Esophagus muscularis mucosa (tissue), 3 donors: Measurements from ENCODE around the gene ZNF283.

ENCODE experiments used
- POLR2A ChIP-seq: fragments of 450-650 bp; IDR thresholded peaks from one replicate; pipeline ENCODE4 v1.6.1; 2017; ENCODE audit warnings: antibody characterized with exemption, moderate library complexity, mild to moderate bottlenecking, low read depth
- TF ChIP-seq, protein P1 (sequence below), 3 experiments: fragments of 200-600 bp in 2 of 3; fragments of 450-650 bp in 1 of 3; sonication (generic) in 2 of 3; IDR thresholded peaks; one replicate each; pipeline ENCODE4 v1.5.1; 2017 to 2019; ENCODE audit warnings: antibody characterized with exemption in 3 of 3, mild to moderate bottlenecking in 2 of 3, moderate library complexity in 1 of 3

DNA sequence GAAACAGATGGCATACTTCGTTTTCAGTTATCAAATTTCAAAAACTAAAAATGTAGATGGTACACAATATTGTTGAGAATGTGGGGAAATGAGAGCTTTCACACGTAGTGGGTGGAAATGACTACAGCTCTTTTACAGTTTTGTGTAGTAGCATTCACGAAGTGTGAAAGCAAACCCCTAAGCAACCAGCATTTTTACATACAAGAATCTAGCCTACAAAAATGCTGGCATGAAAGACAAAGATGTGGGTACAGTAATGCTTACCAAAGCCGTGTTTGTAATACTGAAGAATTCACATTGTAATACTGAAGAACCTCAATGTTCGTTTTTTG lies 6.3 kb upstream of the ZNF283 start:
- TF ChIP-seq POLR2A = no peak
- TF ChIP-seq, protein P1, sequence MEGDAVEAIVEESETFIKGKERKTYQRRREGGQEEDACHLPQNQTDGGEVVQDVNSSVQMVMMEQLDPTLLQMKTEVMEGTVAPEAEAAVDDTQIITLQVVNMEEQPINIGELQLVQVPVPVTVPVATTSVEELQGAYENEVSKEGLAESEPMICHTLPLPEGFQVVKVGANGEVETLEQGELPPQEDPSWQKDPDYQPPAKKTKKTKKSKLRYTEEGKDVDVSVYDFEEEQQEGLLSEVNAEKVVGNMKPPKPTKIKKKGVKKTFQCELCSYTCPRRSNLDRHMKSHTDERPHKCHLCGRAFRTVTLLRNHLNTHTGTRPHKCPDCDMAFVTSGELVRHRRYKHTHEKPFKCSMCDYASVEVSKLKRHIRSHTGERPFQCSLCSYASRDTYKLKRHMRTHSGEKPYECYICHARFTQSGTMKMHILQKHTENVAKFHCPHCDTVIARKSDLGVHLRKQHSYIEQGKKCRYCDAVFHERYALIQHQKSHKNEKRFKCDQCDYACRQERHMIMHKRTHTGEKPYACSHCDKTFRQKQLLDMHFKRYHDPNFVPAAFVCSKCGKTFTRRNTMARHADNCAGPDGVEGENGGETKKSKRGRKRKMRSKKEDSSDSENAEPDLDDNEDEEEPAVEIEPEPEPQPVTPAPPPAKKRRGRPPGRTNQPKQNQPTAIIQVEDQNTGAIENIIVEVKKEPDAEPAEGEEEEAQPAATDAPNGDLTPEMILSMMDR (IDR thresholded peaks at IDR 0.05) = no peak
